SK-N-SH (cell line): ENCODE results near the gene TOLLIP.

Source experiments
- CHD2 ChIP-seq: fragments of 150-350 bp; IDR thresholded peaks from 2 replicates; pipeline ENCODE4 v1.6.1; 2018; ENCODE audit warnings: low read length; ENCODE audit not compliant: partially characterized antibody
- FOXM1 ChIP-seq: IDR thresholded peaks from 2 replicates; pipeline ENCODE4 v1.4.0; 2012; ENCODE audit warnings: low read depth, mild to moderate bottlenecking
- MAX ChIP-seq: IDR thresholded peaks from 2 replicates; pipeline ENCODE4 v1.4.0; 2012; ENCODE audit warnings: low read depth
- MXI1 ChIP-seq: IDR thresholded peaks from 2 replicates; pipeline ENCODE4 v1.6.1; 2012; ENCODE audit warnings: mild to moderate bottlenecking, low read depth, low read length, improper control_type of control experiment
- POLR2AphosphoS5 ChIP-seq: IDR thresholded peaks from 2 replicates; pipeline ENCODE4 v1.6.1; 2012; ENCODE audit warnings: low read depth, low read length
- RAD21 ChIP-seq: IDR thresholded peaks from 2 replicates; pipeline ENCODE4 v1.6.1; 2012; ENCODE audit warnings: mild to moderate bottlenecking, low read length
- RFX5 ChIP-seq: IDR thresholded peaks from 2 replicates; pipeline ENCODE4 v1.6.1; 2012; ENCODE audit warnings: mild to moderate bottlenecking, improper control_type of control experiment, low read length
- TAF1 ChIP-seq: IDR thresholded peaks from 2 replicates; pipeline ENCODE4 v1.6.1; 2012; ENCODE audit warnings: low read depth, mild to moderate bottlenecking, low read length, moderate library complexity, borderline replicate concordance
- TF ChIP-seq, protein P1 (sequence below): fragments of 200-600 bp; sonication (generic); IDR thresholded peaks from 2 replicates; pipeline ENCODE4 v1.6.1; 2017; ENCODE audit warnings: antibody characterized with exemption, mild to moderate bottlenecking, moderate library complexity

DNA sequence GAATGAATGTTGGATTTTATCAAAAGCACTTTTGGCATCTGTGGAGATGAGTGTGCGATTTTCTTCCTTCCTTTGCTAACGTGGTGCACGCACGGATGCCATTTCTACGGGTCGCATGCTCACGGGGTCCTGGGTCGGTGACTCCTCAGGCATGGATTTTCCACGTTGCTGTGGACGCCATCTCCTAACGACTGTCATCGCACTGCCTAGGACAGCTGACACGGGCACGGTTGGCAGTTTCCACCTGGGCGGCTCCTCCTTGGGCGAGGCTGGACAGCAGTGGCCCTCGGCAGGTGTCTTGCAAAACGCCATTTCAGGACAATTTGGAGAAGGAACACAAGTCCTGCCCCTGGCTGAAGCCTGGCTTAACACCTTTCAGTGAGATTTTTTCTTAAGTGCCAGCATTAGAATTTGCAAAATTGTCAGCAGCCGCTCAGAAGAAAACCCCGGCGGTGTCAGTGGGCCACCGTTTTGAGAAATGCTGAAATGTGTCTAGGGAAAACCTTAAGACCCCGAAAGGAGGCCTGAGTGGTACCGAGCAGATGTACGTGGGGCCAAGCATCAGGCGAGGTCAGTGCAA, 34.7 kb upstream of the TOLLIP start:
- TF ChIP-seq POLR2AphosphoS5: no peak
- TF ChIP-seq TAF1: no peak
- TF ChIP-seq RAD21: no peak
- TF ChIP-seq, protein P1, sequence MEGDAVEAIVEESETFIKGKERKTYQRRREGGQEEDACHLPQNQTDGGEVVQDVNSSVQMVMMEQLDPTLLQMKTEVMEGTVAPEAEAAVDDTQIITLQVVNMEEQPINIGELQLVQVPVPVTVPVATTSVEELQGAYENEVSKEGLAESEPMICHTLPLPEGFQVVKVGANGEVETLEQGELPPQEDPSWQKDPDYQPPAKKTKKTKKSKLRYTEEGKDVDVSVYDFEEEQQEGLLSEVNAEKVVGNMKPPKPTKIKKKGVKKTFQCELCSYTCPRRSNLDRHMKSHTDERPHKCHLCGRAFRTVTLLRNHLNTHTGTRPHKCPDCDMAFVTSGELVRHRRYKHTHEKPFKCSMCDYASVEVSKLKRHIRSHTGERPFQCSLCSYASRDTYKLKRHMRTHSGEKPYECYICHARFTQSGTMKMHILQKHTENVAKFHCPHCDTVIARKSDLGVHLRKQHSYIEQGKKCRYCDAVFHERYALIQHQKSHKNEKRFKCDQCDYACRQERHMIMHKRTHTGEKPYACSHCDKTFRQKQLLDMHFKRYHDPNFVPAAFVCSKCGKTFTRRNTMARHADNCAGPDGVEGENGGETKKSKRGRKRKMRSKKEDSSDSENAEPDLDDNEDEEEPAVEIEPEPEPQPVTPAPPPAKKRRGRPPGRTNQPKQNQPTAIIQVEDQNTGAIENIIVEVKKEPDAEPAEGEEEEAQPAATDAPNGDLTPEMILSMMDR: no peak
- TF ChIP-seq FOXM1: no peak
- TF ChIP-seq MXI1: no peak
- TF ChIP-seq RFX5: no peak
- no peak for TF ChIP-seq MAX
- TF ChIP-seq CHD2: no peak
